Amygdala (tissue), 56 donors: ENCODE measurements around the gene MTF2.
"Not testable (repeated sequence)": the region's sequence is repeated elsewhere in the genome, so short reads cannot be mapped to it uniquely, and the experiment has no call there.

Experiments used
- DNase-seq, 56 donors: peaks; one replicate each; lab custom pipeline; 2025; lab: John Stamatoyannopoulos, UW

The MTF2 gene

GRCh38 chr1:93078986-93079654 lies at the start of gene MTF2:
TSS of gene MTF2 (plus strand) at chr1:93079283. CDS start at chr1:93079527, 244 bp downstream.
- DNase-seq: peak; percentile 56 to 94 (median 90)

- DNase-seq: no peak
Observed at GRCh38 chr1:93029317-93029716, 49.8 kb upstream of the MTF2 start.

- DNase-seq: not testable (repeated sequence)
Observed at GRCh38 chr1:93030191-93030590, 48.9 kb upstream of the MTF2 start.

GRCh38 chr1:93031711-93032110 lies 47.4 kb upstream of the MTF2 start:
- no peak for DNase-seq

- DNase-seq: no peak
Observed at GRCh38 chr1:93033029-93033428, 46.1 kb upstream of the MTF2 start.

GRCh38 chr1:93033785-93034184 lies 45.3 kb upstream of the MTF2 start:
- DNase-seq: no peak

- no peak for DNase-seq
Observed at GRCh38 chr1:93034397-93034796, 44.7 kb upstream of the MTF2 start.

- DNase-seq: no peak
Observed at GRCh38 chr1:93036672-93037071, 42.4 kb upstream of the MTF2 start.

- no peak for DNase-seq
Observed at GRCh38 chr1:93042187-93043056, 36.7 kb upstream of the MTF2 start.

GRCh38 chr1:93043057-93043557 lies 36.0 kb upstream of the MTF2 start:
- no peak for DNase-seq

- DNase-seq: no peak
Observed at GRCh38 chr1:93047618-93048017, 31.5 kb upstream of the MTF2 start.

- DNase-seq: no peak
Observed at GRCh38 chr1:93051961-93052360, 27.1 kb upstream of the MTF2 start.

GRCh38 chr1:93056214-93056613 lies 22.9 kb upstream of the MTF2 start:
- DNase-seq: no peak

- DNase-seq: no peak
Observed at GRCh38 chr1:93056649-93057048, 22.4 kb upstream of the MTF2 start.

GRCh38 chr1:93061895-93062792 lies 16.9 kb upstream of the MTF2 start:
- DNase-seq: peak in 7 of 56 donors; percentile 0 to 11 (median 6)

GRCh38 chr1:93076268-93076667 lies 2.8 kb upstream of the MTF2 start:
- peak in 1 of 56 donors; percentile 8 for DNase-seq

- no peak for DNase-seq
Observed at GRCh38 chr1:93078203-93078602, 880 bp upstream of the MTF2 start.

GRCh38 chr1:93078638-93078985 lies 471 bp upstream of the MTF2 start:
- DNase-seq: peak in 1 of 56 donors; percentile 6

GRCh38 chr1:93079685-93080141 lies 630 bp downstream of the MTF2 start:
- peak in 30 of 56 donors; percentile 1 to 41 (median 14) for DNase-seq

- no peak for DNase-seq
Observed at GRCh38 chr1:93080179-93080823, 1.2 kb downstream of the MTF2 start.
